Stimulated activated CD8-positive, alpha-beta memory T cell treated with anti-CD3 and anti-CD28 coated beads, Interleukin-7, amount 100 ng/mL, for 4 hours (primary cell): Measurements from ENCODE around the gene DCBLD2.

Experiments
- DNase-seq, 2 donors: peaks; one replicate each; pipeline ENCODE4 v3.0.0-alpha.2; 2020; ENCODE audit warnings: low read depth in 2 of 2

DCBLD2 gene

GRCh38 chr3:98901392-98902350, at the start of gene DCBLD2:
Gene DCBLD2 (minus strand): TSS chr3:98901695. CDS start chr3:98901326, 369 bp downstream.
- peak; percentile 81 to 86 for DNase-seq

- no peak for DNase-seq
Observed at GRCh38 chr3:98945666-98946065, 44.2 kb upstream of the DCBLD2 start.

- DNase-seq, result no peak
Observed at GRCh38 chr3:98945101-98945524, 43.6 kb upstream of the DCBLD2 start.

- no peak for DNase-seq
Observed at GRCh38 chr3:98930413-98930812, 28.9 kb upstream of the DCBLD2 start.

GRCh38 chr3:98921957-98922356, 20.5 kb upstream of the DCBLD2 start:
- DNase-seq, result no peak

- no peak for DNase-seq
Observed at GRCh38 chr3:98920166-98920565, 18.7 kb upstream of the DCBLD2 start.

- no peak for DNase-seq
Observed at GRCh38 chr3:98918586-98918985, 17.1 kb upstream of the DCBLD2 start.

GRCh38 chr3:98917608-98918007, 16.1 kb upstream of the DCBLD2 start:
- DNase-seq, result no peak

- DNase-seq, result no peak
Observed at GRCh38 chr3:98914210-98915080, 12.9 kb upstream of the DCBLD2 start.

- DNase-seq, result no peak
Observed at GRCh38 chr3:98912448-98912847, 11.0 kb upstream of the DCBLD2 start.

- no peak for DNase-seq
Observed at GRCh38 chr3:98906230-98906629, 4.7 kb upstream of the DCBLD2 start.

GRCh38 chr3:98903705-98904481, 2.4 kb upstream of the DCBLD2 start:
- DNase-seq, result no peak

GRCh38 chr3:98903099-98903498, 1.6 kb upstream of the DCBLD2 start:
- no peak for DNase-seq

GRCh38 chr3:98902351-98902740, 851 bp upstream of the DCBLD2 start:
- DNase-seq, result no peak

GRCh38 chr3:98901119-98901391, 440 bp downstream of the DCBLD2 start:
- DNase-seq, result no peak

GRCh38 chr3:98900265-98901118, 1.0 kb downstream of the DCBLD2 start:
- DNase-seq, result peak in 1 of 2 donors; percentile 0

GRCh38 chr3:98897701-98898100, 3.8 kb downstream of the DCBLD2 start:
- no peak for DNase-seq

GRCh38 chr3:98894791-98895576, 6.5 kb downstream of the DCBLD2 start:
- no peak for DNase-seq

- no peak for DNase-seq
Observed at GRCh38 chr3:98893740-98894139, 7.8 kb downstream of the DCBLD2 start.

GRCh38 chr3:98892263-98892662, 9.2 kb downstream of the DCBLD2 start:
- DNase-seq, result no peak
